GM18868 (cell line): Measurements from ENCODE around the gene TPD52L2.

ENCODE experiments used
- ATAC-seq: cut with Tn5 transposase; IDR thresholded peaks from one replicate; pipeline ENCODE4 v1.9.1; 2021; ENCODE audit warnings: mild to moderate bottlenecking, moderate library complexity; ENCODE audit not compliant: unreplicated experiment

TPD52L2 gene

DNA sequence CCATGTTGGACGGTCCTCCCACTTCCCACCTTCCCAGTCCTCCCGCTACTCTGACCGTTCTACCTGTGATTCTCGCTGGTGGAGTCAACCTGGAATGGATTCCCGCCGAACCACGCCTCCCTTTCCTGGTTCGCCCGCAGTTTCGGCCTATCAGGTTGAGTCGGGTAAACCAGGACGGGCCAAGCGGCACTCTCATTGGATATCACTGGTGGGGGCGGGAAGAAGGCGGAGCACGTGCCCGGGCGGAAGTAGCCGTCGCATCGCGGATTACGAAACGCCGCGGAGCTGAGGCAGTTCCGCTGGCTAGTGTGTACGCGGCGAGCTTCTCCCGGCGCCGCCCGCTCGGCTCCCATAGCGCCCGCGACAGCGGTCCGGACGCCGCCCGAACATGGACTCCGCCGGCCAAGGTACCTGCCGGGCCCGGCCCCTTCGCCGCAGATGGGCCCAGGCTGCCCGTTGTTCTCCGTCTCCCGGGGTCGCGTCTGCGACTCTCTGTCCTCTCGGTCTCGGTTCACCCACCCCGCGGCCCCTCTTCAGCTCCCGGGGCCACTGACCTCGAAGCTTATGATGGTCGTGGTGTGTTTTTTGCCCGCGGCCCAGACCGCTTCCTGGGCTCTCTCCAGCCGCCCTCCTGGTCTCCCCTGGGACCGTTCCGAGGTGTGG, at the start of gene TPD52L2:
TPD52L2 (plus strand) TSS at position 293 of the 663 bp plus-strand sequence; CDS start at position 389, 96 bp downstream.
- peak; percentile 78 for ATAC-seq

DNA sequence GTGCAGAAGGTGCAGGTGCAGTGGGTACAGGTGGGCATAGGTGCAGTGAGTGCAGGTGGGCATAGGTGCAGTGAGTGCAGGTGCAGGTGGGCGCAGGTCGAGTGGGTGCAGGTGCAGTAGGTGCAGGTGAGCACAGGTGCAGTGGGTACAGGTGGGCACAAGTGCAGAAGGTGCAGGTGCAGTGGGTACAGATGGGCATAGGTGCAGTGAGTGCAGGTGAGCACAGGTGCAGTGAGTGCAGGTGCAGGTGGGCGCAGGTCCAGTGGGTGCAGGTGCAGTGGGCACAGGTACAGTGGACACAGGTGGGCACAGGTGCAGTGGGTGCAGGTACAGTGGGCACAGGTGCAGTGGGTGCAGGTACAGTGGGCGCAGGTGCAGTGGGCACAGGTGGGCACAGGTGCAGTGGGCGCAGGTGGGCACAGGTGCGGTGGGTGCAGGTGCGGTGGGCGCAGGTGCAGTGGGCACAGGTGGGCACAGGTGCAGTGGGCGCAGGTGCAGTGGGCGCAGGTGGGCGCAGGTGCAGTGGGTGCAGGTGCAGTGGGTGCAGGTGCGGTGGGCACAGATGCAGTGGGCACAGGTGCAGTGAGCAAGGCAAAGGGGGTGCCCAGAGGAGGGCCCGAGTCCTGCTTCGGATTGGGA, 49.3 kb upstream of the TPD52L2 start:
- no peak for ATAC-seq

DNA sequence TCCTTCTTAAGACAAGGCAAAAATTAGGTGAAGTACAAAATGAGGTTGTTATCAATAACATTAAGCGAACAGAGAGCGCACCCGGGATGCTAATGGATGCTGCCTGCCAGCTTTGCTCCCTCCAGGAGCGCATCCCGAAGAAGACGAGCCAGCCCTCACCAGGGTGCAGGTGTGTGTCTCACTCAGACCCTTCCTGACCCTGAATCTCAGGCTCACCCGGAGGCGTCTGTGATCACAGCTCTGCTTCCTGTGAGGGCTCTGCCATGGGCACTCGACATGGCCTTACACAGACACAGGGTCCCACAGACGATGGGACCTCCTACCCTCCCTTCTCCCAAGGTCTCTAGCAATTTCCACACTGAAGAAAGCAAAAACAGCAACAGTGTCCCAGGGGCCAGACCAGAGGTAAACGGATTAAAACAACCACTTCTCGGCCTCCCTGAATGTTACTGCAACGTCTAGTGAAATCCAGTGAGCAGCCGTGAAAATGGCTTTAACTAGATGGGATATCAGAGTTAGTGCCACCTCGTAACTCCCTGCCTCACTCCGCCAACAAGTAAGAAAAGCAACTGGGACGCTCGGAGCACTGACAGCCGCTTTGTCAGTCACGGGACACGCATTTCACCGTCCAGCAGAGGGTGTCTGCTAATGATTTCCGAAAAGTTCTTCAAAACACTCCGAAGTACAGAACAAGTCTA, 45.7 kb upstream of the TPD52L2 start:
- ATAC-seq: no peak

DNA sequence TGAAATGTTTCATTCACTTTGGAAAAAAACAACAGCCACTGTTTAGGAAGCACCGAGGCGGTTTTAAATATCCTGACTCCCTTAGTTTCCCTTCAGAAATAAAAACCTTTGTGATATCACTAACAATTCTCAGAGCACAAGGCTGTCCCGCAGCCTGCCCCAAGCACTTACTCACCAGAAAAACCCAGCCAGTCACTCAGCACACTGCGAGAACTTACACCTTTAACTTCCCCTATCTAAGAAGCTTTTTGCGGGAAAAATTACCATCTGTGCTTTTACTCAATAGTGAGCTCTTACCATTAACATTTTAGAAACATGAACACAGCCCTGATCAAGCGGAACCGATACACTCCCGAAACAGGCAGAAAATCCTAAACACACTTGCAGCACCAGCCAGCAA, 43.3 kb upstream of the TPD52L2 start:
- no peak for ATAC-seq

DNA sequence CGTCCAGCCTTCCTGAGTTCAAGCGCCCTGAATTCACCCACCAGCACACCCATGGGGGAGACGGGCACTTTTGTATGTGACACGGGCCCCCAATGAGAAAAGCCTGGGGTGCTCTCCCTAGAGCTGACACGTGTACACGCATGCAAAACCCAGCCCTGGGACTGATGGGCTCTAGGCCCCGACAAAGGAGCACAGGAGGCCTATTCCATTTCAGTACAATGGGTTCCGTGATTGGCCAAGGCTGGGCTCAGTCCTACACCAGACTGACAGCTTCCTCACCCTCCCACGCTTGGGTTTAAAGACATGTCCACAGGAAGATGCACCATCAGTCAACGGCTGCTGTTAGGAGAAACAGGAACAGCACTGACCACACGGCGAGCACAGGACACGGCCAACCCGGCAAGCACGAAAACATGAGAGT, 42.8 kb upstream of the TPD52L2 start:
- no peak for ATAC-seq

DNA sequence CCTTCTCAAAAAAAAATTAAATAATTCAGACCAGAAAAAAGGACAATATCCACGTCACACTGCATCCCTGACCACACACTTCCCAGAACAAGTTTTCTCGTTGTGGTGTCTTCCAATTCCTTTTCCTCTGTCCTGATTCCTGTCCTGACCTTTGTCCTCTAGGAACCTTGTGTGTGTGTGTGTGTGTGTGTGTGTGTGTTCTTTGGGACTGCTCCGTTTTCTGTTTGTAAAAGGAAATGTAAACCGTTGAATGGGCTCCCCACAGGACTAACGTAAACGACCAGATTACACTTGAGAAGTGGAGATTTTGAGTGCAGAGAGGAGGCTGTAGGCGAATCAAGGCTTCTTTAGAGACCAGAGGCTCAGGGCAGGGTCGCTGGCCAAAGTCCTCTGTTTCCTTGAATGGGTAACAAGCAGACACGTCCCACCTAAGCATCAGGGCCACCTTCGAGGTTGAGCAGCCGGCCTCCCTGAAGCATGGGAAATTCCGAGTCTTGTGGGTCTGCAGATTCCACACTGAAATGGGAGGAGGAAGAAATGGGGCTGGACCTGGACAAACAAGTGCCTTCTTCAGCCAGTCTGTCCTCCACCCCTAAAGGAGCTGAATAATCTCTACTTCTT, 41.3 kb upstream of the TPD52L2 start:
- no peak for ATAC-seq

DNA sequence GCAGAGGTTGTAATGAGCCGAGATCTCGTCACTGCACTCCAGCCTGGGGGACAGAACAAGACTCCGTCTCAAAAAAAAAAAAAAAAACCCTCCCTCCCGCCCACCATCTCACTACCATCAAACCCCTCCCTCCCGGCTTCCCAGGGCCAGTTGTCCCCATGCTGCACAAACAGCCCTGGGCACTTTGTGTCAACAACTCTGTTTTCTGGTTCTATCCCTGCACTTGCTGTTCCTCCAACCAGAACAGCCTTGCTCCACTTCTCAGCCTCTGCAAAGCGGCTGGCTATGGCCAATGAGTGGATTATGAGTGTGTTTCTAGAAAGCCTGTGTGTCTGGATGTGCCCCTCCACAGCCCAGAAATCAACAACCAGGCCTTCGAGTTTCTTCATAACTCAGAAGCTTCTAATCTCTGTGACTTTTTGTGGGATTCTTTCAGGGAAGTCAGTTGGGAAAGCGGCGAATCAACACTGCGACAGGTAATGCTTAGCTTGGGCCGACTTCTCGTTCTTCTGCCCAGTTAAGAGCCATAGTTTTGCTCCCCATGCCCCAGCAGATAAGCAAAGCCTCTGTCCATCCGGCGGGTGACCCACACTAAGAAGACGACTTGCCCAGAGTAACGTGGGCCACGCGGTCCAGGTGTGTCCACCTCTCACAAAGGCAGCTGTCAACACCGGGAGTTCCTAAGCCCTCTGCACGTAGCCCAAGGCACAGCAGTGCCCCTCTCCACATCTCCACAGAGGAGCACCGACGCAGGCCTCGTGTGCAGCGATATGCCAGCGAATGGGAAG, 39.5 kb upstream of the TPD52L2 start:
- ATAC-seq: no peak

DNA sequence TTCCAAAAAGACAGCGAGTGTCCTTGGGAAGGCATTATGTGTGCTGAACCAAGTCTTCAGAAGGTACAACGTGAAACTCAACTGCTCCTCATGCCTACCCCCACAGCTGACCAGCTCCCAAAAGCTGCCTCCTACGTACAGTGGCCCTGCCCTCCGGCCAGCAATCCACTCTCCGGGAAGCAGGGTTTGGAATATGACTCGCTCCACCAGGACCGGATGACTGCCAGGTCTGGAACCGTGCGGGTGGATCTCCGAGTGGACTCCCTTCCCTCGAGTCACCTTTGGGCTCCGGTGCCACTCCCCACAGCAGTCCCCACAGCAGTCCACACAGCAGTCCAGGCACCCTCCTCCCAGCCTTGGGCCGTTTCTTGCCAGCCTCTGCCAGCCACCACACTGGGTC, 38.3 kb upstream of the TPD52L2 start:
- ATAC-seq: no peak

DNA sequence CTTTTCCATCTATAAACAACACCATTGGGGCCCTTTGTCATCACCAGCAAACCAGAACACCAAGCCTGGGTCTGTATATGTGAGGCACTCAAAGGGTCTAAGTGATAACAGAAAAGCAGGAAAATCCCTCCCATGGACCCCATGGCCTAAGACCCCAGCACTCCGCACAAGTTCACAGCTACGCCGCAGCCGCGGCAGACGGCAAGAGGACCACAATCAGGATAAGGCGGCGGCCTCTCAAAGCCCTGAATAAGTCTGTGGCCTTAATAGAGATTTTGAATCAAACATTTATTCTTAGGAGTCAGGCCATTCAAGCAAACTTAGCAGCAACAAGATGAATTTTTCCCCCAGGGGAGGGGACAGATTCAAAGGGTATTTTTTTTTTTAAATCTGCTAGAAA, 36.9 kb upstream of the TPD52L2 start:
- no peak for ATAC-seq

DNA sequence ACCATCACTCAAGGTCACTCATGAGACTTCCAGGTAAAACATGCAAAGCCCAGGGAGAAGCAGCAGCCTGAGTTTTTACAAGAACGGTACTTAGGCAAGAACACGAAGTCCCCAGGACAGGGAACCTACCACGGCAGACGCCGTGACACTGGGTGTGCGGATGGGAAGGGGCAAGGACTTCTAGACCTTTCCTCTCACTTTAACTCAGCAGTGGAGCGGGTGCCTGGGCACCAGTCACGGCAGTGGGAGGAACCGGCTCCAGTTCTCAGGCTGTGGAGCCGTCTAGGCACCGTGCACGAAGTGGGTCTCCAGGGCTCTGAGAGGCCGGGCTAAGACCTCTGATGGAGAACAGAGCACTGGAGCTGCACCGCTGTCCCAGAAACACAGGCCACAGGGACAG, 36.5 kb upstream of the TPD52L2 start:
- no peak for ATAC-seq

DNA sequence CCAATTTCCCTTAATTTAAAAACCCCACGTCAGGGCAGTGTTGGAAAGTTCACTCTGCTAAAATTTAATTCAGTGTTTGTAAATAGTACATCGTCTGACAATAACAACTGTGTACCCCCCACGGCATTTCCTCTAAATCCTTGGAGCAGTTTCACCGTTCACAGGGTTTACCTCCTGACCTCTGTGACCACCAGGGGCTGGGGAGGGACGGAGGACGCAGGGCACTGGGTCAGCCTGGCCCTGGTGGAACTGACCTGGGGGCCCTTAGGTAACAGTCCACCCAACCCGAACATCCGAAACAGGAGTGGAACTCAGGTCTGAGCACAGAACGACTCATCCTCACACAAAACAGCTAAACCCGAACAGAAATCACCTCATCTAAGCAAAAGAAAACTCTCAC, 36.1 kb upstream of the TPD52L2 start:
- no peak for ATAC-seq

DNA sequence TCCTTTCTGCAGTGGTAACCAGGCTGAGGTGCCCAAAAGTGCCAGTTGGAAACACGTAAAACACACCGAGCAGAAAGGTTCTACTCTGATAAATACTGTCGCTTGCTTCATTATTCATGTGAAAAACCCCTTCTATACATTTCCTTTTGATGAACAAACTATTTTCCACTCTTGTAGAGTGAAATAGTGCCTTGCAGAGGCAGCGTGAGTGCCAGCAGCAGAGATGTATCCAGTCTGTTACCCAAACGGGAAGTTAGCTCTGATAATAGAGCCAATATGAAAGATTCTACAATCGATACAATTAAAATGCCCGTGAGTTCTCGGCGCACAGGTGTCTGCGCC, 35.5 kb upstream of the TPD52L2 start:
- ATAC-seq: no peak

DNA sequence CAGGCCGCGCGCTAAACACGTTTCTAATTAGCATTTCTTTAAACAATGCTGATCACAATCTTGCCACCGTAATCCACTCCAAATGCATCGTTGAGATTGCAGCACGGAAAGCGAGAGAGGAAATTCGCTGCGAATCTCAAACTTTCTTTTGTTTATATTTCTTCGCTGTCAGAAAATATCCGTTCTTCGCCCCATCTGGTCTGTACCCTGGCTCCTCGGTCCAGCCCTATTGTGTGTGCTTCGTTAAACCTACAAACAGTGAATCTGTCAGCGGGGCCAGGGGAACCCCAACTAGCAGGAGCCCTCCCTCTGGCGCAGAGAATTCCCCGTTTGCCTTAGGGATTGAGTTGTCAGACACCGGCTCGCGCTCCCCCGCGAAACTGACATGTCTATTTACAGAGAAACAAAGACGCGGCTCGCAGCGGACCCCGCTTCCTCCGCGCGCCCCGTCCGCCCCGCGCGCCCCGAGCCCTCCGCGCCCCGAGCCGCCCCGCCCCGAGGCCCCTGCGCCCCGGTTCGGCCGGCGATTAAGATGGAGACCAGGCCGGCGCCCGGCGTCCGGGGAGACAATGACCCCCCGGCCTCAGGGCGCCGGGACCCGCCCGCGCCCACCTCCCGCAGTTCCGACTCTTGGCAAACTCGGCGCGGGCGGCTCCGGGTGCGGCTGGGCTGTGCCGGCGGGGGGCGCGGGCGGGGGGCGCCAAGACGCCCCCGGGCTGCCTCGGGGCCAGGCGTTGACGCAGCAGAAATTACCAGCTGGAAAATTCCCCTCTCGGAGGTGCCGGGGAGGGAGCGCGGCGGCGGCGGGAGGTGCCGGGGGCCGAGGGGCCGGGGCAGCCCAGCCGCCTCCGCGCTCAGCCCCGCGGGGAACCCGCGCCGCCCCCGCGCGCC, 34.9 kb upstream of the TPD52L2 start:
- ATAC-seq: no peak

DNA sequence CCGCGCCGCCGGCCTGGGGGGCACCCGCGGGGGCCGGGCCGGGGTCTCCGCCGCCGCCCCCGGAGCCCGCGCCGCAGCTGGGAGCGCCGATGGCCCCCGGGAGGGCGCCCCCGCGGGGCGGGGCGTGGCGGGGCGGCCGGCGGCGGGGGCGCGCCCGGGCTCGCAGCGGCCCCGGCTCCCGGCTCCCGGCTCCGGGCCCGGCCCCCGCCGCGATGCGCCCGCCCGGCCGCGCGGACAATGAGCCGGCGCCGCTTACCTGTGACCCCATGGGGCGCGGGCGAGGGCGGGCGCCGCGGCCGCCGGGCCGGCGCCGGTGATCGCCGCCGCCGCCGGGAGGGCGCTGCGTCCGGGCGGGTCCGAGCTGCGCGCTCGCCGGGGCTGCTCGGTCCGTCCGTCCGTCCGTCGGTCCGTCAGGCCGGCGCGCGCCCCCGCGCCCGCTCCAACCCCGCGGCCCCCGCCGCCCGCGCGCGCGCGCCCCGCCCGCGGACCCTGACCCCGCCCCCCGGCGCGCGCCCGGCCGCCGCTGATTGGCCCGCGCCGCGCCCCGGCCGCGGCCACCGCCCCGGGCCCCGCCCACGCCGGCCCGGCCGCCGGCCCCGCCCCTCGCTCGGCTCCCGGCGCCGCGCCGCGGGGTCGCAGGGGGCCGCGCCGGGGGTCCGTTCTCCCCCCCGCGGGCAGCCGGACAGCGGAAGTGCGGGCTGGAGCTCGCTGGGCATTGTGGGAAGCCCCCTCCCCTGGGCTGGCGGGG, 34.1 kb upstream of the TPD52L2 start, which contains the start of gene ZBTB46:
ZBTB46 (minus strand) TSS at position 424 of the 748 bp plus-strand sequence. CDS start 40,507 bp downstream, outside the sequence.
- peak; percentile 57 for ATAC-seq

DNA sequence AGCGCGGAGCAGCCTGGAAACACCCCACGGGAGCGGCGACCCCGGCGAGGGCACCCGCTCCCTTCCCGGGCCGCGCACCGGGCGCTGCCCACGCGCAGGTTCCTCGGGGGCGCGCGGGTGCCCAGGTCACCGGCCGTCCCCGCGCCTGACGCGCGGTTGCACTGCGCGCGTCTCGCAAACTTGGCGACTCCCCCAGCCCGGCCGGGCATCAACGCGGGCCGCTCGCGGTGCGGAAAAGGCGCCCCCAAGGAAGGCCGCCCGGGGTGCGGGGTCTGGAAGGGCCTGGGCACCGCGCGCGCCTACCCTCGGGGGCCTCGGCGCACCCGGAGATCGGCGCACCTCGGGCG, 33.5 kb upstream of the TPD52L2 start:
- no peak for ATAC-seq

DNA sequence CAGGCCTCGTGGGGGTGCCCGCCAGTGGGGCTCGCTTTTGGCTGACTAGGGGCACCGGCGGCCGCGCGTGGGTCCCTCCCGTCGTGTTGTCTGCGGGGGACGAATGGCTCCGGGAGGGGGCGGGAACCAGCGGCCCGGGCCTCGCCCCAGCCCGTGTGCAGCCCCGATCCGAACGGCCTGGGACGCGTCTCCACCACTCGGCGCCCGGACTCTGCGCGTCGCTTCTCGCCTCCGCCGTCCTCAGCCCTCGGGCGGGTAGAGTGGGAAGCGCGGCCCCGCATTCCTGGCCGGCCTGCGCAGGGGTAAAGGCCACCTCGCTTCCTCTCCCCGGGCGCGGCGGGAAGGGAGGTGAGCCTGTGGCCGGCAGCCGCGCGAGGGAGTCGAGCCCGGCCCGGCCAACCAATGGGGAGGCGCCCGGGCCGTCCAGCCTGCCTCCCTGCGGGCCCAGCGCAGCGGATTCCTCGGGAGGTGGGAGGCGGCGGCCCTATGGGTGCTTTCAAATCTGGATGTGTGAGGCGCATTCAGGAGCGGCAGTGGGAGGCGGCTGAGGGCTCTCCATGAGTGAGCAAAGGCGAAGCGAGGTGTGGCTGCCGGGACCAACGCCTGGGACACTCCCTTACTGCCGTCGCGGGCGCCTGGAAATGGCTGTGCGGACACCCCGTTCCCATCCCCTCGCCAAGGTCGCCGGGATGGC, 32.9 kb upstream of the TPD52L2 start:
- no peak for ATAC-seq

DNA sequence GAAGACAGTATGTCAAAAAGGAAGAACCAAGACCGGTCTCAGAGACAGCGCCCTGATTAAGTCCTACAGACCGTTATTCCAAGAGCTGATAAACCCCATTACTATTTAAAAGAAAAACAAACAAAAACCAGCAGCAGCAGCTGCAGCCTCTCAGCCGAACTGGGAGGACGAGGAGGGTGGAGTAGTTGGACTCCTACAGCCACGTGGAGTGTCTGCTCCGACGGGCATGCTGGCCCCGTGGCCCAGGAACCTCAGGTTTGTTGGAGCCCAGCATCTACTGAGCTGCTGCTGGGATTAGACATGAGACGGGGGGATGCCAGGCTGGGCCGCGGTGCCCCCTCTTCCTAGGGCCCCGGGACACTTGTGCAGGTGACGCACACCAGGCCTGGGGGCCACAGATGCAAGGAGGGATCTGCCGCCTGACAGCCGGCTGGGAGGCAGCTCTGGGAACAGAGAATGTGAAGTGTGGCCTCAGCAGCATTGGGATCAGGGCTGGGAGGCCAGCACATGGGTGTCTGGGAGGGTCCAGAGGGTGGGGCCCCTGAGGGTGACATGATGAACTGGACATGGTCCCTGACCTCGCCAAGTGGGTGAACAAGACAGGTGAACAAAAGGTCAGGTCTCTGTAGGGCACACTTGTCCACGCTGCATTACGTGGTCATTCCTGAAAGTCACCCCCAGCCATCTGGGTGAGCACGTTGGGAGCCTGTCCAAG, 31.1 kb upstream of the TPD52L2 start:
- no peak for ATAC-seq

DNA sequence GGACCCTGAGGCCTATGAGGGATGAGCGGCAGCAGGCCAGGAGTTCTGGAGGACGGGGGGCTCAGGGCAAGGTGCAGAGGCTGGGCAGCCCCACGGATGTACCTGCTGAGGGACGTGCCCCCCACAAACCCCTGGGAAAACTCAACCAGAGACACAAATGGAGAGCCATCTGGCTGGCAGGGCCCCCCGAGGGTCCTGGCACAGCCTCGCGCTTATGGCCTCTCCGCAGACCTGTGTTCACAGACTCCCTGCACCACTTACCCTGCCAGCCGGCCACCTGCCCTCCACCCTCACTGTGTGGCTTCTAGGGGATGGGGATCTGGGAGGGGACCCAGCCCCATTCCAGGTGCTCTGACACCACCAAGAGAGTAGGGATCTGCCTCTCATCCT, 30.6 kb upstream of the TPD52L2 start:
- ATAC-seq: no peak
